Astrocyte of the spinal cord (primary cell): ENCODE results near the gene PRKD1.
A peak's percentile ranks its signal among the peaks of the same experiment; 100 is the strongest.
"Not testable (repeated sequence)": the region's sequence is repeated elsewhere in the genome, so short reads cannot be mapped to it uniquely, and the experiment has no call there.

Source experiments
- DNase-seq: peaks from one replicate; pipeline ENCODE4 v3.0.0; 2011; ENCODE audit warnings: low read depth, low spot score
- H3K4me3 ChIP-seq: 2 replicates; pipeline ENCODE4 v1.5.1; 2011; ENCODE audit warnings: low read depth, mild to moderate bottlenecking, low read length, moderate library complexity
- in situ Hi-C: cut with HindIII; loops from 2 replicates; pipeline ENCODE4 v1.10.0; 2017; ENCODE audit warnings: low sequenced_read_pairs
- TF ChIP-seq, protein P1 (sequence below): IDR thresholded peaks from 2 replicates; pipeline ENCODE4 v1.5.1; 2012; ENCODE audit warnings: low read depth, mild to moderate bottlenecking, low read length, inconsistent platforms

The PRKD1 gene

DNA sequence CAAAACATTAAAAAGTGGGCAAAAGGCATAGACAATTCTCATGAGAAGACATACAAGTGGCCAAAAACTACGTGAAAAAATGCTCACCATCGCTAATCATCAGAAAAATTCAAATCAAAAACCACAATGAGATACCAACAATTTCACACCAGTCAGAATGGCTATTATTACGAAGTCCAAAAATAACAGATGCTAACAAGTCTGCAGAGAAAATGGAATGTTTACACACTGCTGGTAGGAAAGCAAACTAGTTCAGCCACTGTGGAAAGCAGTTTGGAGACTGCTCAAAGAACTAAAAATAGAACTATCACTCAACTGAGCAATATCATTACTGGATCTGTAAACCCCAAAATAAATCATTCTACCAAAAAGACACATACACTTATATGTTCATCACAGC is 76.2 kb downstream of the PRKD1 start:
- in situ Hi-C loops = no loop called here
- no peak overlapping the region for H3K4me3 ChIP-seq
- TF ChIP-seq, protein P1, sequence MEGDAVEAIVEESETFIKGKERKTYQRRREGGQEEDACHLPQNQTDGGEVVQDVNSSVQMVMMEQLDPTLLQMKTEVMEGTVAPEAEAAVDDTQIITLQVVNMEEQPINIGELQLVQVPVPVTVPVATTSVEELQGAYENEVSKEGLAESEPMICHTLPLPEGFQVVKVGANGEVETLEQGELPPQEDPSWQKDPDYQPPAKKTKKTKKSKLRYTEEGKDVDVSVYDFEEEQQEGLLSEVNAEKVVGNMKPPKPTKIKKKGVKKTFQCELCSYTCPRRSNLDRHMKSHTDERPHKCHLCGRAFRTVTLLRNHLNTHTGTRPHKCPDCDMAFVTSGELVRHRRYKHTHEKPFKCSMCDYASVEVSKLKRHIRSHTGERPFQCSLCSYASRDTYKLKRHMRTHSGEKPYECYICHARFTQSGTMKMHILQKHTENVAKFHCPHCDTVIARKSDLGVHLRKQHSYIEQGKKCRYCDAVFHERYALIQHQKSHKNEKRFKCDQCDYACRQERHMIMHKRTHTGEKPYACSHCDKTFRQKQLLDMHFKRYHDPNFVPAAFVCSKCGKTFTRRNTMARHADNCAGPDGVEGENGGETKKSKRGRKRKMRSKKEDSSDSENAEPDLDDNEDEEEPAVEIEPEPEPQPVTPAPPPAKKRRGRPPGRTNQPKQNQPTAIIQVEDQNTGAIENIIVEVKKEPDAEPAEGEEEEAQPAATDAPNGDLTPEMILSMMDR = no peak
- DNase-seq = peak; percentile 47

DNA sequence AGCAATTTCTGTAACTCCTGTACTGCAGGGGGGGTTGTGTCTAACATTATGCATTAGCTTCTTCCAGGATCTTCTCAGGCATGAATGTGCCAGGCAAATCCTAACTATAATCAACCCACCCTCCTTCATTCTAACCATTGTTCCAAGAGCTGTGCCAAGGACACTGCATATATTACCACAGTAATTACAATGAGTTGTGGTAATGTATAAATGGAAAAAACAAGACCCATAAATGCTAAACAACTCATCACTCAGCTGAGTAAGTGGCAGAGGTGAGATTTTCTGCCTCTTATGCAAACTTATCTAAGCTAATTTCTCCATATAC is 80.6 kb downstream of the PRKD1 start:
- TF ChIP-seq, protein P1 = no peak
- in situ Hi-C loops = no loop called here
- no peak for DNase-seq
- H3K4me3 ChIP-seq = no peak overlapping the region

DNA sequence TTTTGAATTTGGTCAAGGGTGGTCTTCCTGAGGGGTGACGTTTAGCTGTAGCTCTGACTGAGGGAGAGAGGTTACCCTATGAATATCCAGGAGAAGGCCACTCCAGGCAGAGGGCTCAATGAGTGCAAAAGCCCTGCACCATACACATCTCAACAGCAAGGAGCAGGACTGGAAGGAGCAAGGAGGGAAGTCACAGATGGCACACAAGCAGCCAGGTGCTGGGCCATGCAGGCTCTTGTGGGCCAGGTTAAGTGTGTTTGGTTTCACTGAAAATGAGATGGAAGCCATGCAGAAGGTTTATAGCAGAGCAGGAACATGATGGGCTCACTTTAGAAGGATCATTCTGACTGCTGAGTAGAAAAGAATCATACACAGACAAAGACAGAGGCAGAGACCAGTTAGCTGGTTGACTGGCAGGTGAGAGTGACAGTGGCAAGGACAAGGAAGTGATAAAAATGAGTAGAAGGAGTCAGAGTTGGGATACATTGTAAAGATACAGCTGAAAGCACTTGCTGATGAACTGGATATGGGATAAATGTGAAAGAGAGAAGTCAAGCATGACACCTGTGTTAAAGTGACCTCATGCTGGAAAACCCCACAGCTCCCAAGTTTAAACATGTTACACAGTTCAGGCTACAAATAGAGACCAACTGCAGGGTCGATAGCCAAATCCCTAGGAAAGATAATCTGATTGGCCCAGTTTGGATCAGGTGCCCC is 81.2 kb downstream of the PRKD1 start:
- in situ Hi-C loops = no loop called here
- DNase-seq = no peak

DNA sequence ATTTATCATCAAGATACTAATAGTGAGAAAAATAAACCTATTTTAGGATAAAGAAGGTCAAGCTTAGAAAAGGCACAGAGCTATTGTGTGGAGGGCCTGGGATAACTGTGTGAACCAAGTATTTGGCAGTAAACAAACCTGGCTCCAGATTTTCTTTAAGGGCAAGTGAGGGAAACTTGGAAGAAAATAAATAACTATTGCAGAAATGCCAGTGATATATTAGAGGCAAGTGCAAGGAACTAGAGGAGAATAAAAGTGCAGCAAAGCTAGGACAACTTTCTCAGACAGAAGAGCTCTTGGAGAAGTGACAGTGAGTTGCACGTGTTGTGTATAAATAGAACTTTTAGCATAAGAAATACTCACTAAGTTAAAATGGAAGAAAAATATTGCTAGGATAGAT is 83.7 kb downstream of the PRKD1 start:
- H3K4me3 ChIP-seq = no peak overlapping the region
- TF ChIP-seq, protein P1 = no peak
- in situ Hi-C loops = no loop called here
- no peak for DNase-seq

More for the DNA sequence above, 81.2 kb downstream of the PRKD1 start:
- TF ChIP-seq, protein P1 = no peak
- no peak overlapping the region for H3K4me3 ChIP-seq

DNA sequence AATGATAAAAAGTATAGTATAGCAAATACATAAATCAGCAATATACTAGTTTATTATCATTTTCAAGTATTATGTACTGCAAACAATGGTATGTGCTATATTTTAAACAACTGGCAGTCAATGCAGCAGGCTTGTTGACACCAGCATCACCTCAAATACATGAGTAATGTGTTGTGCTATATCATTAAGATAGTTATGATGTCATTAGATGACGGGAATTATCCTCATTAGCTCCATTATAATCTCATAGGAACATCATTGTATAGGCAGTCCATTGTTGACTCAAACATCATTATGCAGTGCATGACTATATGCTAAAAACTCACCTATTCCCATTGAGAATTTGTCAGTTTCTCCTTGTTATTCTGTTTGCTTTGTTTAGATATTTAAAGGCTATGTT is 85.4 kb downstream of the PRKD1 start:
- TF ChIP-seq, protein P1 = no peak
- in situ Hi-C loops = no loop called here
- H3K4me3 ChIP-seq = no peak overlapping the region
- DNase-seq = no peak

DNA sequence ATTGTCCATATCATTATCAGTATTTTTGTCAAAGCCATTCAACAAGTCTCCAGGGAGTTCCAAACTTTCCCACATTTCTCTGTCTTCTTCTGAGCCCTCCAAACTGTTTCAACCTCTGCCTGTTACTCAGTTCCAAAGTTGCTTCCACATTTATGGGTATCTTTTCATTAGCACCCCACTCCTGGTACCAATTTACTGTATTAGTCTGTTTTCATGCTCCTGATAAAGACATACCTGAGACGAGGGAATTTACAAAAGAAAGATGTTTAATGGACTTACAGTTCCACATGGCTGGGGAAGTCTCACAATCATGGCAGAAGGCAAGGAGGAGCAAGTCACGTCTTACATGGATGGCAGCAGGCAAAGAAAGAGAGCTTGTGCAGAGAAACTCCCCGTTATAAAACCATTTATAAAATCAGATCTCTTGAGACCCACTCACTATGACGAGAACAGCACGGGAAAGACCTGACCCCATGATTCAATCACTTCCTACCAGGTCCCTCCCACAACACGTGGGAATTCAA is 87.2 kb downstream of the PRKD1 start:
- in situ Hi-C loops = not testable (repeated sequence)

DNA sequence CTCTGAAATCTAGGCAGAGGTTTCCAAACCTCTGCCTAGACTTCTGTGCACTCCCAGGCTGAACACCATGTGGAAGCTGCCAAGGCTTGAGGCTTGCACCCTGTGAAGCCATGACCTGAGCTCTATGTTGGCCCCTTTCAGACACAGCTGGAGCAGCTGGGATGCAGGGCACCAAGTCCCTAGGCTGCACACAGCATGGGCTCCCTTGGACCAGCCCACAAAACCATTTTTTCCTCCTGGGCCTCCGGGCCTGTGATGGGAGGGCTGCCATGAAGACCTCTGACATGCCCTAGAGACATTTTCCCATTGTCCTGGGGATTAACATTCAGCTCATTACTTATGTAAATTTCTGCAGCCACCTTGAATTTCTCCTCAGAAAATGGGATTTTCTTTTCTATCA is 88.0 kb downstream of the PRKD1 start:
- H3K4me3 ChIP-seq, in situ Hi-C loops, DNase-seq: not testable (repeated sequence)

More for the DNA sequence above, 87.2 kb downstream of the PRKD1 start:
- not testable (repeated sequence) for H3K4me3 ChIP-seq, DNase-seq

DNA sequence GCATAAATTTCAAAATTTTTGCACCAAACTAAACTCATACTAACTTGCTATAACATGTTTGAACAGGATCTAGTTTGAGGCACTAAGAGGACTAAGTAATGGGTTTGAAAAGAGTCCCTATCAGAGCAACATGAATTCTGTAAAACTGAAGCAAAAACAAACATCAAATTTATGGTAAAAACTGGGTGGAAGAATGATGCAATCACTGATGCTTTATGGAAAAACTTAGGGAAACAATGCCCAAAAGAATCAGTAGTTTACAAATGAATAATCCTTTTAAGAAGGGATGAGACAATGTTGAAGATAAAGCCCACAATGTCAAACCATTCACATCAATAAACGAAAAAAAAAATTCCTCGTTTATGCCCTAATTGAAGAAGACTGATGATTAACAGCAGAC is 88.9 kb downstream of the PRKD1 start:
- TF ChIP-seq, protein P1 = no peak
- in situ Hi-C loops = no loop called here
- no peak for DNase-seq
- H3K4me3 ChIP-seq = no peak overlapping the region
